A172 (cell line): ENCODE results near the gene RBM14. TPM values are rescaled to one million over a fixed set of nuclear protein-coding genes. Genes with fewer than 3 reads are reported as not detected.
A peak's percentile ranks its signal among the peaks of the same experiment; 100 is the strongest.
"Not testable (repeated sequence)": the region's sequence is repeated elsewhere in the genome, so short reads cannot be mapped to it uniquely, and the experiment has no call there.

Experiments
- DNase-seq: peaks from one replicate; pipeline ENCODE4 v3.0.0-alpha.2; 2015; ENCODE audit warnings: low spot score
- total RNA-seq: library from RNA; depleted of rRNA; stranded (reverse); fragments of >200 nt; shearing (Covaris generic); gene quantifications from 2 replicates; pipeline ENCODE4 v1.2.3, GENCODE V29; 2014; rRNA removed

RBM14 gene
- 42.8 and 43.4 TPM in 2 replicates for total RNA-seq

GRCh38 chr11:66616379-66617154, at the start of gene RBM14:
RBM14 (plus strand) TSS chr11:66616630; CDS start chr11:66616721, 91 bp downstream.
- DNase-seq = peak; percentile 98

- DNase-seq = no peak
Measured at GRCh38 chr11:66567787-66568123, 48.7 kb upstream of the RBM14 start.

- no peak for DNase-seq
Measured at GRCh38 chr11:66568124-66568916, 48.1 kb upstream of the RBM14 start, which contains the start of gene CTSF. CTSF (minus strand) TSS chr11:66568606; CDS start chr11:66568486, 120 bp downstream.

- DNase-seq = no peak
Measured at GRCh38 chr11:66569076-66569475, 47.4 kb upstream of the RBM14 start.

GRCh38 chr11:66570079-66570849, 46.2 kb upstream of the RBM14 start:
- no peak for DNase-seq

GRCh38 chr11:66570850-66571180, 45.6 kb upstream of the RBM14 start:
- no peak for DNase-seq

- no peak for DNase-seq
Measured at GRCh38 chr11:66579017-66579606, 37.3 kb upstream of the RBM14 start.

GRCh38 chr11:66580803-66581202, 35.6 kb upstream of the RBM14 start:
- DNase-seq = no peak

- DNase-seq = no peak
Measured at GRCh38 chr11:66581261-66581660, 35.2 kb upstream of the RBM14 start.

- not testable (repeated sequence) for DNase-seq
Measured at GRCh38 chr11:66582565-66583147, 33.8 kb upstream of the RBM14 start.

GRCh38 chr11:66585447-66585846, 31.0 kb upstream of the RBM14 start:
- DNase-seq = not testable (repeated sequence)

GRCh38 chr11:66586136-66586535, 30.3 kb upstream of the RBM14 start:
- no peak for DNase-seq

- DNase-seq = not testable (repeated sequence)
Measured at GRCh38 chr11:66589315-66589714, 27.1 kb upstream of the RBM14 start.

GRCh38 chr11:66589996-66590675, 26.3 kb upstream of the RBM14 start:
- DNase-seq = no peak

GRCh38 chr11:66591175-66591574, 25.3 kb upstream of the RBM14 start:
- no peak for DNase-seq

- DNase-seq = peak; percentile 89
Measured at GRCh38 chr11:66592457-66593302, 23.8 kb upstream of the RBM14 start, which contains the start of the genes CCDC87 and CCS. CCDC87 (minus strand) TSS chr11:66593063; CDS start chr11:66593015, 48 bp downstream. CCS (plus strand) TSS chr11:66593185; CDS start chr11:66593262, 77 bp downstream.

- no peak for DNase-seq
Measured at GRCh38 chr11:66593303-66593635, 23.2 kb upstream of the RBM14 start.

GRCh38 chr11:66593650-66594049, 22.8 kb upstream of the RBM14 start:
- DNase-seq = no peak

GRCh38 chr11:66595245-66595904, 21.1 kb upstream of the RBM14 start:
- no peak for DNase-seq
